Peyer's patch (tissue), 4 donors: Measurements from ENCODE around the gene SORCS1.

Experiments used
- CTCF ChIP-seq, 6 experiments: fragments of 450-650 bp in 4 of 6; fragments of 200-600 bp in 2 of 6; sonication (generic) in 1 of 6; IDR thresholded peaks; one replicate each; pipeline ENCODE4 v1.5.1; 2017 to 2019; ENCODE audit warnings: antibody characterized with exemption in 6 of 6, mild to moderate bottlenecking in 3 of 6, moderate library complexity in 1 of 6
- POLR2A ChIP-seq, 2 donors: fragments of 450-650 bp; IDR thresholded peaks; one replicate each; pipeline ENCODE4 v1.5.1; 2017; ENCODE audit warnings: antibody characterized with exemption in 2 of 2, mild to moderate bottlenecking in 2 of 2, moderate library complexity in 2 of 2

- TF ChIP-seq CTCF (IDR thresholded peaks at IDR 0.05) = no peak
- TF ChIP-seq POLR2A (IDR thresholded peaks at IDR 0.05) = no peak
Observed at GRCh38 chr10:106566873-106567272, 597.6 kb downstream of the SORCS1 start.
